GM19467 (cell line): ENCODE data around the gene ZG16B.

Source experiments
- ATAC-seq: cut with Tn5 transposase; IDR thresholded peaks from one replicate; pipeline ENCODE4 v1.9.1; 2021; ENCODE audit warnings: mild to moderate bottlenecking, moderate library complexity; ENCODE audit not compliant: unreplicated experiment

Gene ZG16B

DNA sequence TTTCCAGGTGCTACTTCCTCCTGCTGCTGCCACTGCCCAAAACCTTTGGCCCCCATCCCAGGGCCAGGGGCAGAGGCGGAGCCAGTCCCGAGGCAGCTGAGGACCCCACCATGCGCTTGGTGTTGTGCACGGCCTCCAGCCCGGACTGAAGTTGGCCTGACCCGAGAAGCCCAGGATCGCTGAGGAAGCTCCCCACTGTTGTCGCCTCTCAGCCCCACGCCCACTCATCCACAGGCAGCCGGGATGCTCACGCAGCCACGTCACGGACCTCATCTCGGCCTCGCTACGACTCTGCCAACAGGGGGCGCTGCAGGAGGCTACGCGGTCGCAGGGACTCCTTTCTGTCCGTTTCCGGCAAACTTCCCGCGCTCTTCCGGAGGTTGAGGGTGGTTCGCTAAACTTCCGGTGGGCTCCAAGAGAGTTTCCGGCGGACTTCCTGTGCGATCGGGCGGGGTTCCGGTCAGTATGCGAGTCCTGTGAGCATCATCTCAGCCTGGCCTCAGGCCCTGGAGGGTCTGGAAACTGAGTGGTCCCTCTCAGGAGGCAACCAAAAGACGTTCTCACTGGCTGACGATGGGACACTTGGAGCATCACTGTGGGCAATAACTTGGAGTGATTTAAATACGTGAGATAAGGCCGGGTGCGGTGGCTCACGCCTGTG lies 12.4 kb downstream of the ZG16B start:
- ATAC-seq, result no peak

DNA sequence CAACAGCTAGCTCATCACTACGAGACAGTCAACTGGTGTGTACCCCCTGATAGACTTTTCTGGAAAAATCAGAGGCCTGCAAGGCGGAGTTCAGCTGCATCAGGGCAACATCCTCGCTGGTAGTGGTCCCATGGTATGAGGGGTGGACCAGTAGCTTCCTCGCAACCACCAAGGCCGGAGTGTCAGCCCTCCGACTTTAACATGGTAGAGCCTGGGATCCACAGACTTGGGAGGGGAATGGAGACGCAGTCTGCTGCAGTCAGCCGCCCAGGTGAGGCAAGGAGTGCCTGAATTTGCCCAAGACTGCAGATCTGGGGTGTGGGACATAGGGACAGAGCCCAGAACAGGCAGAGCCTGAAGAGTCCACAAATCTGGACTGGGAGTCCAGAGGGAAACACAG lies 13.4 kb downstream of the ZG16B start:
- no peak for ATAC-seq

- ATAC-seq, result no peak
Measured at GRCh38 chr16:2845116-2845515, 15.0 kb downstream of the ZG16B start.

DNA sequence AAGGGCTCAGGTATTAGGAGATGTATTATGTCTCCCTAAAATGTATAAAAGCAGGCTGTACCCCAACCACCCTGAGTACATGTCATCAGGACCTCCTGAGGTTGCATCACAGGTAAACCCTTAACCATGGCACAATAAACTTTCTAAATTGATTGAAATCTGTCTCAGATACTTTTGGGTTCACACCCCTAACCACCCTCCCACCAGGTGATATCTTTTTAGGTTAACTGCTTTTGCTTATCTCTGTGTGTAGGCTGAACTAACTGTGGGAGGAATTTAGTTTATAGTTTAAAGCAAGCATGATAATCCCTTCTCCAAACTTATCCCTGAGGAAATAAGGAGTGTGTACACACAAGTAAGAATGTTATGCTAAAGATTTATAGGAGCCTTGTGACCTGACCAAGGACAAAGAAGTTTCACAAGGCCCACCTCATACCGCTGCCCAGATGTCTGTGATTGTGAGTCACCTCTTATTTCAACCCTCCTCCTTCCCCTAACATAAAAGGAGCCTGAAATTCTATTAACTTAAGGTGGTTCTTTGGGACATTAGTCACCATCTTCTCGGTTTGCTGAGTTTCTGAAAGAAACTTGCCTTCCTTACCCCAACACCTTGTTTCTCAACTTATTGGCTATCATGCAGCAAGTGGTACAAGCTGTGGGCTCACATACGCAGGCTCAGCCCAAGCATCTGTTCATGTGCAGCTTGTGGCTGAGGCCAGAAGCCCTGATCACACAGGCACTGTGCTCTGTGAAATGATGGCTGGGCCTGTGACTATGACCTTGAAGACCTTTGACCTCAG lies 16.6 kb downstream of the ZG16B start:
- no peak for ATAC-seq

GRCh38 chr16:2848933-2849725 lies 19.0 kb downstream of the ZG16B start:
- ATAC-seq, result no peak

DNA sequence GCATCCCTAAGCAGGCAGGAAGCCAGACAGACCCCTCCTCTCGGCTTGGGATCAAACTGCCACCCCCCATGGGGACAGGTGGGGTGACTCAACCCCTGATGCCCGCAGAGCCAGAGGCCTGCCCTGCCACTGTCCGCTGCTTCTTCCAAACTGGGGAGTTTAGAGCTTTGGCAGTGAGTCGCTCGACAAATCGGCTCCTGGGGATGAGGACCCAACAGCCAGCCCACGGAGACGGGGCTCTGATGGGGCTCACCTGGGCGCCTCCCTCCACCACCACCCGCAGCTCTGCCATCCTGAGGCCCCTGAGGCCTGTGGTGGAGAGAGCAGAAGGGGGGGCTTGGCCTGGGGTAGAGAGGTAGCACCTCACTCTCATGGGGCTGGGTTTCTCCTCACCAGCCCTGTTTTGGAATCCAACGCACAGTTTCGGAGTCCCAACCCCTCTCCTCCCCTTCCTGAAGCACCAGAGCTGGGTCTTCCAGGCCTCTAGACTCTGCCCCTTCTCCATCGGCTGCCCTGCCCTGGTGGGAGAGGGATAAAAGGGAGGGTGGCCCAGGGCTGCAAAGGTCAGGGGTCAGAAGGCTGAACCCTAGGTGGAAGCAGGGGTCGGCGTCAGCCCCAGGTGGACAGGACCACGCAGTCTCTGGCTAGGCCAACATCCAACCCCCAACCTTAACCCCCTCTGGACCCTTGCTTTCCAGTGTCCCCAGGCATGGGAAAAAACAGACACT lies 22.1 kb downstream of the ZG16B start:
- no peak for ATAC-seq

DNA sequence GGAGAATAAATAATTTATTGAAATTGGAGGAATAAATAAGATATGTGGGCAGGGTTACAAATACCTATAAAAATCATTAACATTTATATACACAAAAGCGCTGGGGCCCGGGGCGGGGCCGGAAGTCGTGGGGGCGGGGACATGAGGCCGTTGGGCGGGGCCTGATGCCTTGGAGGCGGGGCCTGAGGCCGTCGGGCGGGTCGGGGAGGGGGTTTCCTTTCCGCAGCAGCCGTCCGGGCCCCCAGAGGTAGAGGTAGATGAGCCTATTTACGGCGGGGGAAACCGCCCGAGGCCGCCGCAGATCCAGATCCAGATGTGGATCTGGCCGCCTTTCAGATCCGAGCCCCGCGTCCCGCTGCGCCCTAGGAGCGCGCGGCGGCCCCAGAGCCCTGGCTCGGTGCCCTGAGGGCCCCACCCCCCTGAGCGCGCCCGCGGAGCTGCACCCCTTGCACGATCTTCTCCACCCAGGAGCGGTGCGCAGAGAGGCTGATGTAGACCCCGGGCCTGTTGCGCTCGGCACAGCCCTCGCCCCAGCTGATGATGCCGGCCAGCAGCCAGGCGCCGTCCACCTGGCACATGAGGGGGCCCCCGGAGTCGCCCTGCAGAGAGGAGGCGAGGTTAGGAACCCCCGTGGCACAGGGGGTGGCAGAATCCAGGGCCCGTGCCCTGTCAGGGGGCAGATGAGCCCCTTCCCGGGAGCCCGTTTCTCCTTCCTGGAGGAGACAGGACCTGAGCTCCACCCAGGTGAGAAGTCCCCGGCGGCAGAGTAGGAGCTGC lies 22.8 kb downstream of the ZG16B start:
- ATAC-seq, result no peak

- no peak for ATAC-seq
Measured at GRCh38 chr16:2853531-2854073, 23.5 kb downstream of the ZG16B start.

DNA sequence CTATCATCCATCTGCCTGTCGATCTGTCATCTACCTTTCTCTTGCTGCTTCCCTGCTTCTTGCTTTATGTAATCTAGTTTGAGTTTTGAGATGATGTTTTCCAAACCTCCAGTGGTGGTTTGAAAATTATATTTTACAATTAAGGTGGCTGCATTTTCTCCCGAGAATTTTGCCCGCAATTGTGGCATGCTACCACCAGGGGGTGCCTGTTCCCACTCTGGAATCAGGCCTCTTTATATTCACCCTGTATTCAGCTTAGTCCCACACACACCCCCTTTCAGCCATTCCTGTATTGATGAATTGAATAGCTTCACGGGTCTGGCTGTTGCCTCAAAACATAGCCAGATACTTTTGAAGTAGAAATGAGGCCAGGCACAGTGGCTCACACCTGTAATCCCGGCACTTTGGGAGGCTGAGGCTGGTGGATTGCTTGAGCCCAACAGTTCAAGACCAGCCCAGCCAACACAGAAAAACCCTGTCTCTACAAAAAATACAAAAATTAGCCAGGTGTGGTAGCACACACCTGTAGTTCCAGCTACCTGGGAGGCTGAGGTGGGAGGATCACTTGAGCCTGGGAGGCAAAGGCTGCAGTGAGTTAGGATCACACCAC lies 24.7 kb downstream of the ZG16B start:
- no peak for ATAC-seq

DNA sequence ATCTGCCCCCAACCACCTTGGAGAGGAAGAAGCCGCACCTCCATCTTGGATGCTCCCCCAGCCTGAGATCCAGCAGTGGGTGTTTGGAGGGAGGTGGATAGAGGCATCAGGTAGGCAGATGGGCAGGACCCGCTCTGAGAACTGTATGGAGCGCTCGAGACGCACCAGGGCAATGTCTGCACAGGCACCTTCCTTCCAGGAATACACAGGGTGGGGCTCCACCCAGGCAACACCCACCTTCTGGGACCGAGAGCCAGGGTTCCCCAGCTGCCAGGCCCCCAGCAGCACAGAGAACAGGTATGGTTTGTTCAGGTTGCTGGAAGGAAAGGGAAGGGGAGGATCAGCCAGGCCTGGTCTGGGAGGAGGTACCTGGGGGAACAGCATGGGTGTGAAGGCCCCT lies 25.4 kb downstream of the ZG16B start:
- no peak for ATAC-seq

DNA sequence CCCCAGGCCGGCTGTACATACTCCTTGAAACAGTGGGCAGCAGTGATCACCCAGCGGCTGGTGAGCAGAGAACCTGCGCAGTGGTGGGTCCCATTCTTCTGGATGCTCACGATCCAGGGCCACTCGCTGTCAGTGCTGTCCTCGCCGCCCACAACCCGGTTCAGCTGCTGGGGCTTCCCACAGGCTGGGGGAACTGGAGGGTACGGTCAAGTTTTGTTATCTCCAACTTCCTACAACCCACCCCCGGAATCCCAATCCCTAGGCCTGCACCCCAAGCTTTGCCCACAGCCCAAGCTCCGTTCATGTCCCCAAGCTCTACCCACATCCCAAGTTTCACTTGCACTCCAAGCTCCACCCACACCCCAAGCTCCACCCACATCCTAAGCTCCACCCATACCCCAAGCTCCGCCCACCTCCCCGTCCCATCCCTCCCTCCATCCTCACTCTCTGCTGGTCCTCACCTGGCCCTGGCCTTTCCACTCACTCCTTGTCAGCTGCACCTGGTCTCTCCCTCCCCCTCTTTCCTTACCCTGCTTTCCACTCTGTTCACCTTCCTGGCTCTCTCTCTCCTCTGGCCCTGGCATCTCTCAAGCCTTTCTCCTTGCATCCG lies 26.1 kb downstream of the ZG16B start:
- no peak for ATAC-seq

GRCh38 chr16:2856686-2857450 lies 26.8 kb downstream of the ZG16B start:
- no peak for ATAC-seq

DNA sequence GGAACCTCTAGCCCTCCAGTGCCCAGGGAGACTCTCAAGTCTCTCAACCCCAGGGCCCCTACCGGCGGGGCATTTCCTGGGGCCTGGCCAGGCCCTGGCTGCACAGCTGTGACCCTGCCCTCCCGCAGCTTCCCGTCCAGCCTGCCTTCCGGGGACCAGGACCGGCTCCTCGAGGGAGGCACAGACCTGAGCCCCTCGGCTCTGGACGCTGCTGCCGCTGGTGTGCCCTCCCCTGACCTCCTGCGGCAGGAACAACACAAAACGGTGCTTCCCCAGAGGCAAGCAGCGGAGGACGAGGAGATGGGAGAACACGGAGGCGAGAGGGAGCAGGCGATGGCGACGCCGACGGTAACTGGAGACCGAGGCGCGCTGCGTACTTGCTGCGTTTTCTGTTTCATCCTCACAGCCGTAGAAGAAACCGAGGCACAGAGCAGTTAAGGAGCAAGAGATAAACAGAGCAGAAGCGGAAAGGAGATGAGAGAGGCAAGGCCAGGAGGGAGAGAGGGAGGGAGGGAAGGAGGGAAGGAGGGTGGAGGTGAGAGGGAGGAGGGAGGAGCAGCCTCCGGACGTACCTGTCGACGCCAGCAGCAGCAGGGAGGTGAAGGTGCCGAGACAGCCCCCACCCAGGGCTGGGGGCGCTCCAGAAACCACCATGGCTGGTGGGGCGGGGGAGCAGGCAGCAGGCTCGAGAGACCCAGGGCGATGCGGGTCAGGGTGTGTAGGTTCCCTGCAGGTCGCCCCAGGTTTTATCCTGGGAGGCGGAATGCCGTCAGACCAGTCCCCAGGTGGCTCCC lies 27.5 kb downstream of the ZG16B start, which contains the start of gene PRSS22:
PRSS22 (minus strand) TSS at position 720 of the 794 bp plus-strand sequence; CDS start at position 654, 66 bp downstream.
- no peak for ATAC-seq

- ATAC-seq, result no peak
Measured at GRCh38 chr16:2858245-2859025, 28.3 kb downstream of the ZG16B start.

GRCh38 chr16:2859686-2860265 lies 29.7 kb downstream of the ZG16B start:
- no peak for ATAC-seq

GRCh38 chr16:2860826-2861567 lies 30.9 kb downstream of the ZG16B start:
- no peak for ATAC-seq
